EH (cell line): ENCODE results near the gene ZC3HAV1.
"Not testable (repeated sequence)": the region's sequence is repeated elsewhere in the genome, so short reads cannot be mapped to it uniquely, and the experiment has no call there.

Experiments used
- DNase-seq: peaks from one replicate; pipeline ENCODE4 v3.0.0-alpha.2; 2015; ENCODE audit warnings: low read depth

ZC3HAV1 gene

GRCh38 chr7:139112316-139112715 lies 2.8 kb upstream of the ZC3HAV1 start:
- DNase-seq, result no peak

DNA sequence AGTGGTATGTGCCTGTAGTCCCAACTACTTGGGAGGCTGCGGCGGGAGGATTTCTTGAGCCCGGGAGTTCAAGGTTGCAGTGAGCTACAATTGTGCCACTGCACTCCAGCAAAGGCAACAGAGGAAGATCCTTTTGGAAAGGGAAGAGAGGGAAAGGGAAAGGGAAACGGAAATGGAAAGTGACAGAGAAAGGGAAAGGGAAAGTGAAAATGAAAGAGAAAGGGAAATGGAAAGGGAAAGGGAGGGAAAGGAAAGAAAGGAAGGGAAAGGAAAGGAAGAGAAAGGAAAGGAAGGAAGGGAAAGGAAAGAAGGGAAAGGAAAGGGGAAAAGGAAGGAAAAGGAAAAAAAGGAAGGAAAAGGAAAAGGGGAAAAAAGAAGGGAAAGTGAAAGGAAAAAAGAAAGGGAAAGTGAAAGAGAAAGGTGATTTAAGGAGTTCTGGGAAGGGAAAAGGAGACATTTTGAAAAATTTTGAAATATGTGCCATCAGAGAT lies 2.3 kb upstream of the ZC3HAV1 start:
- no peak for DNase-seq

GRCh38 chr7:139111147-139111546 lies 1.6 kb upstream of the ZC3HAV1 start:
- no peak for DNase-seq

- no peak for DNase-seq
These were observed 477 bp upstream of the ZC3HAV1 start for GRCh38 chr7:139109983-139110411.

GRCh38 chr7:139108266-139109187 lies 993 bp downstream of the ZC3HAV1 start:
- peak; percentile 30 for DNase-seq

DNA sequence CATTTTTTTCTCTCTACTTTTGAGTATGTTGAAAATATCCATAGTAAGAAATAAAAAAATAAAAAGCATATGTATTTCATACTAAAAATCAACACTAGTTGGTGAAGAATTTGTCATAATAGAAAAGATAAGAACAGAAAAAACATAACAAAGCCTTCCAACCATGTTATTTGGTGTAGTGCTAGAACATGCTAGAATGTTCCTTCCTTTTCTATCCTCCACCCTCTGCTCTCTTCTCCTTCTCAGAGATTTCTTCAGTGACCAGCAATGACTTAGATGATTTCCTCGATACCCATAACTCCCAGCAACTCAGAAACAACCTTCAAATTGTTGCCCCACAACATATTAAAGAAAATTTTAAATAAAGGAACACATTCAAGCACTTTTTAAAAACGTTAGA lies 2.6 kb downstream of the ZC3HAV1 start:
- DNase-seq, result no peak

DNA sequence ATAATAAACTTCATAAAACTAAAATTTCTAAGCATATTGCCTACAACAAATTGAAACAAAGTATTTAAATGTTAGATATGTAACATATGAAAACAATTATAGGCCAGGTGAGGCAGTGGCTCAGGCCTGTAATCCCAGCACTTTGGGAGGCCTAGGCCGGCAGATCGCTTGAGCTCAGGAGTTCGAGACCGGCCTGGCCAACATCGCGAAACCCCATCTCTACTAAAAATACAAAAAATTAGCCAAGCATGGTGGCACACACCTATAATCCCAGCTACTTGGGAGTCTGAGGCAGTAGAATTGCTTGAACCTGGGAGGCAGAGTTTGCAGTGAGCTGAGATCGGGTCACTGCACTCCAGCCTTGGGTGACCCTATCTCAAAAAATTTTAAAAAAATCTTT lies 3.3 kb downstream of the ZC3HAV1 start:
- not testable (repeated sequence) for DNase-seq

DNA sequence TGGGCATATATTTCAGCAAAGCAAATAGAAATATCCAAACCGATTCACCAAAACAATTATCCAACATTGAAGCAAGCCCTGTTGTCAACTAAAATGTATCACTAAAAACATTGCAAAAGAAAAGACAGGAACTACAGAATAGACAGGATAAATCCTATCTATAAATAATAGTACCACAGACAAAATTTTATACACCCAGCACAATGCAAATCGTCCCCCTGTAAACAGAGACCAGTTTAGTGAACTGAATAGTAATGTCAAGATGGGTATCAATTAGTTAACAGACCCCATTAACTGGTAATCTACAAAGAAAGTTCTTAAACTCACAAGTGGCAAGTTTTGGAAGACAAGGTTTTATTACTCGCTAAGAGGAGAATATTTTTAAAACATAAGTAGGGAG lies 4.0 kb downstream of the ZC3HAV1 start:
- DNase-seq, result no peak

DNA sequence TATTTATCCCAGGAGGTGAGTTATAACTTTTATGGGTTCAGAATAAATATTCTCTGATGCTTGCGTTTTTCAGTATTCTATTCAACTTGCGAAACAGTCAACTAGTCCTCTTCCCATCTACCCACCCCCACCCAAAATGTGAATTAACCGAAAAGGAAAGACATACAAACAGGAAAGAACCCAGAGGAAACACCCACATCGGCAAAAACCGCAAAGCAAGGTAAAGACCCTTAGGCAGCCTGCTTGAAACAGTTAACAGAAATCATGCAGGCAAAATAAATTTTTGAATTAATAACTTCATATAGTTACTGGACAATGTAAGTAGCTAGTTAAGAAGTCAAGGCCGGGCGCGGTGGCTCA lies 5.4 kb downstream of the ZC3HAV1 start:
- DNase-seq, result no peak

DNA sequence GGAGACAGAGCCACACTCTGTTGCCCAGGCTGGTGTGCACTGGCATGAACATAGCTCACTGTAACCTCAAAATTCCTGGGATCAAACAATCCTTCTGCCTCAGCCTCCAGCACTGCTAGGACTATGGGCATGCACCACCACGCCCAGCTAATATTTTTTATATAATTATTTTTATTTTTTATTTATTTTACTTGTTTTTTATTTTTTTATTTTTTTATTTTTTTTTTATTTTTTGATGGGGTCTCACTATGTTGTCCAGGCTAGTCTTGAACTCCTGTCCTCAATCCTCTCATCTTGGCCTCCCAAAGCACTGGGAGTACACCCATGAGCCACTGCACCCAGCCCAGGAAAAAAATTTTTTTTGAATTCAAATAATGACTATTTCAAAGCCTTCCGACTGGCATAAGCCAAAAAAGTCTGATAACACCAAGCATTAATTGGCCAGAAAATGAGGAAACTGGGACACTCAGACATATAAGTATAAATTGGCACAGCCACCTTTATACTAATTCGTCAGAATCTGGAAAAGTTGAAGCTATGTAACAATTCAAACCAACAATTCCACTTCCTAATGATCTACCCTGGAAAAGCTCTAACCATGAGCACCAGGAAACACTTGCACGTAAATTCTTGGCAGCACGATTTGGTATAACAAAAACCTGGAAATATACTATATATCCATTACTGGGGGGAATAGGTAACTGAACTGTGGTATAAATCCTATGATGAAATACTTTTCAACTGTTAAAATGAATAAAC lies 6.3 kb downstream of the ZC3HAV1 start:
- no peak for DNase-seq

- not testable (repeated sequence) for DNase-seq
These were observed 7.8 kb downstream of the ZC3HAV1 start for GRCh38 chr7:139101637-139102158.

DNA sequence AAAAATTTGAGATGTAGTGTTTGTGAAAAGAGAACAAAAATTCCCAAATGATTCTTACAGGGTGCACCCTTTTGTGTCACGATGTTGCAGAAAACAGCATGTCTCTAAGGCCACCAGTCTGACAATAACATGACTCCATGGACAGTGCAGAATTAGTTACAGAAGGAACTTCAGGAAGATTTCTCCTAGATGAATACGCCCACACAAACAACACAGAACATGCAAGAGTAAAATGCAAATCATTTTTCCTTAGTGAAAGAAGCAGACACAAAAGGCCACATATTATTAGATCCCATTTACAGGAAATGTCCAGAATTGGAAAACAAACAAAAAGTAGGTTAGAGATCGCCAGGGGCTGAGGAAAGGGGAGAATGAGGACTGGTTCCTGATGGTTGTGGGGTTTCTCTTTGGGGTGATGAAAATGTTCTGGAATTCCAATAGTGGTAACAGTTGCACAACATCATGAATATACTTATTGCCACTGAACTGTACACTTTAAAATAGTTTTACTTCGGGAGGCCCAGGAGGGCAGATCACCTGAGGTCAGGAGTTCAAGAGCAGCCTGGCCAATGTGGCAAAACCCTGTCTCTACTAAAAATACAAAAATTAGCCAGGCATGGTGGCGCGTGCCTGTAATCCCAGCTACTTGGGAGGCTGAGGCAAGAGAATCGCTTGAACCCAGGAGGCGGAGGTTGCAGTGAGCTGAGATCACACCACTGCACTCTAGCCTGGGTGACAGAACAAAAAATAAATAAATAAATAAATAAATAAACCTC lies 10.2 kb downstream of the ZC3HAV1 start:
- DNase-seq, result no peak

DNA sequence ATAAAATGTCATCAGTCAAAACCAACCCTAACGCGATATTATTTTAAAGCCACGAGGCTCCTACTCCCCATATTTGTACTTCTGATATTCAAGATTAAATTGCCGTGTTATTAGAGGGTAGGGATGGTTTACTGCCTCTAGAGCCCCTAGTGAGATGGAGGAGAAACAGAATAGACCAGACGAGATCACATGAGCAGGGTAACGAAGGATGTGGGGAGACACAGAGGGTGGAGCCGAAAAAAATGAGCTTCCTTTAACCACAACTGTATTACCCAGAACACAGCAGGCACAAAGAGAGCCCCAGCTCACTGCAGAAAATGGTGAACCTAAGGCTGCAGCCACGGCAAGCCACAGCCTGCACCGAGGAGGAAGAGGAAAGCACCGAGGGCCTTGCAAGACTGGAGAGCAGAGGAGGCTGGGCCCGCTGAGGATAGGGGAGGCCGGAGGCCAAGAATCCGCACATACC lies 14.3 kb downstream of the ZC3HAV1 start:
- no peak for DNase-seq

DNA sequence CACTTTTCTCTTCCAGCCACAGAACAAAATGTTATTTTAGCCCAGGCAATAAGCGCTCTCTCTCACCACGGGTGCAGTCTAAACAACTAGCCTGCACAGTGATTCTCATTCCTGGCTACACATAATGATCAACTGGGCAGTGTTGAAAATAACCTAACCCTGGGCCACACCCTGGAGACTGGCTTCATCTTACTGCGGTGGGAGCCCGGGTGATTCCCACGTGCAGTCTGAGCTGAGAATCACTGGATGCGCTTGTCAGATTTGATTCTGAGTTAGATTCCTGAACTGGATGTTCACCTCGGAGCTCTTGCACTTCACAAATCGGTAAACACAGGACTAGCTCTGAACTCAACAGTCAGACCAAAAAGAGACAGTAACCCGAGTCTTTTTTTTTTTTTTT lies 14.9 kb downstream of the ZC3HAV1 start:
- no peak for DNase-seq

- DNase-seq, result no peak
These were observed 15.5 kb downstream of the ZC3HAV1 start for GRCh38 chr7:139094030-139094429.

GRCh38 chr7:139093512-139093911 lies 16.0 kb downstream of the ZC3HAV1 start:
- not testable (repeated sequence) for DNase-seq

GRCh38 chr7:139092090-139092796 lies 17.3 kb downstream of the ZC3HAV1 start:
- no peak for DNase-seq

GRCh38 chr7:139091677-139091996 lies 17.9 kb downstream of the ZC3HAV1 start:
- no peak for DNase-seq

- DNase-seq, result no peak
These were observed 20.4 kb downstream of the ZC3HAV1 start for GRCh38 chr7:139089118-139089517.

GRCh38 chr7:139088268-139088667 lies 21.3 kb downstream of the ZC3HAV1 start:
- DNase-seq, result no peak

GRCh38 chr7:139087212-139087611 lies 22.3 kb downstream of the ZC3HAV1 start:
- DNase-seq, result no peak
